HG03378 (cell line): ENCODE data around the gene HPN.
"Not testable (repeated sequence)": the region's sequence is repeated elsewhere in the genome, so short reads cannot be mapped to it uniquely, and the experiment has no call there.

ENCODE experiments used
- ATAC-seq: cut with Tn5 transposase; IDR thresholded peaks from one replicate; pipeline ENCODE4 v1.9.1; 2021; ENCODE audit warnings: mild to moderate bottlenecking, moderate library complexity; ENCODE audit not compliant: unreplicated experiment

Gene HPN

GRCh38 chr19:35100588-35101533, 59.3 kb downstream of the HPN start:
- ATAC-seq, result no peak

- not testable (repeated sequence) for ATAC-seq
Observed at GRCh38 chr19:35101949-35102348, 60.4 kb downstream of the HPN start.

GRCh38 chr19:35103614-35104013, 62.1 kb downstream of the HPN start:
- ATAC-seq, result not testable (repeated sequence)

- no peak for ATAC-seq
Observed at GRCh38 chr19:35104361-35104760, 62.8 kb downstream of the HPN start.

GRCh38 chr19:35105047-35105410, 63.5 kb downstream of the HPN start:
- no peak for ATAC-seq

- no peak for ATAC-seq
Observed at GRCh38 chr19:35105411-35106290, 64.1 kb downstream of the HPN start.

- no peak for ATAC-seq
Observed at GRCh38 chr19:35106291-35106583, 64.7 kb downstream of the HPN start.

- ATAC-seq, result no peak
Observed at GRCh38 chr19:35106898-35107541, 65.5 kb downstream of the HPN start.

- no peak for ATAC-seq
Observed at GRCh38 chr19:35107545-35107944, 66.0 kb downstream of the HPN start.

GRCh38 chr19:35108730-35109129, 67.2 kb downstream of the HPN start:
- ATAC-seq, result no peak

GRCh38 chr19:35109395-35110112, 68.0 kb downstream of the HPN start:
- ATAC-seq, result no peak

GRCh38 chr19:35110974-35111373, 69.5 kb downstream of the HPN start:
- no peak for ATAC-seq

GRCh38 chr19:35112995-35113688, 71.6 kb downstream of the HPN start:
- no peak for ATAC-seq

- no peak for ATAC-seq
Observed at GRCh38 chr19:35114353-35115176, 73.0 kb downstream of the HPN start.

- no peak for ATAC-seq
Observed at GRCh38 chr19:35115177-35115951, 73.8 kb downstream of the HPN start, which contains the start of gene FXYD3. FXYD3 (plus strand) TSS chr19:35115823; CDS start chr19:35119377, 3,554 bp downstream.
